GM23248 (cell line): ENCODE results near the gene SMOC2.

Source experiments
- EZH2 ChIP-seq: fragments of 200-600 bp; sonication (generic); IDR thresholded peaks from 2 replicates; pipeline ENCODE4 v1.6.1; 2018; ENCODE audit warnings: antibody characterized with exemption, mild to moderate bottlenecking; ENCODE audit not compliant: insufficient read depth, poor library complexity, severe bottlenecking
- EZH2phosphoT487 ChIP-seq: fragments of 200-600 bp; sonication (generic); IDR thresholded peaks from 2 replicates; pipeline ENCODE4 v1.6.1; 2018; ENCODE audit warnings: antibody characterized with exemption, moderate library complexity, mild to moderate bottlenecking, low read depth; ENCODE audit not compliant: insufficient read depth

DNA sequence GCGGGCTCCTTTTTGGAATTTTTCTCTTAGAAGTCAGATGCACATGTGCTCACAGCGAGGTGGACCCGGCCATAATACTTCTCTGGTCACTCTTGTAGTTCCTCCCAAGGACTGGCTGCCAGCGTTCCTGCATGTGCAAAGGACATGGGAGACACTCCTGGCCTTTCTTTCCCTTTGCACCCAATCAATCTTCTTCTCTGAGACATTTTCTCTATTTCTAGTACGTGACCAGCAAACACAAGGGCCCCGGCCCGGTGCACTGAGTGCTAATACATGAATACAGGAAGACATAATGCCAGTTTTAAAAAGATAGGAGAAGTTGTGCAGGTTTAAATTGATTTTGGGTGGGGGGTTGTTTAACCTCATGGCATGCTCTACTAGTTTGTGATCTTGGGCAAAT lies 233.6 kb downstream of the SMOC2 start:
- TF ChIP-seq EZH2phosphoT487 (no peak), EZH2 (no peak)
